PC-9 (cell line): Measurements from ENCODE around the gene UBXN2A. TPM values are rescaled to one million over a fixed set of nuclear protein-coding genes. Genes with fewer than 3 reads are reported as not detected.

Source experiments
- BruUV-seq: library from RNA; stranded (reverse); fragments of 400-500 nt; replicated peaks from 2 replicates; lab custom pipeline; 2021; lab: Mats Ljungman, UMichigan
- CTCF ChIA-PET: fragments of 300-600 bp; sonication (Branson Sonifier 250); formaldehyde crosslinking; loops from one replicate; lab custom pipeline; 2022; ENCODE audit warnings: antibody characterized with exemption; lab: Charles Lee
- POLR2A ChIA-PET: fragments of 300-600 bp; sonication (Branson Sonifier 250); formaldehyde crosslinking; loops from one replicate; lab custom pipeline; 2022; ENCODE audit warnings: antibody characterized with exemption; ENCODE audit not compliant: unreplicated experiment; lab: Charles Lee
- DNase-seq, 2 experiments: peaks; one replicate each; pipeline versions ENCODE4 v3.0.0 to v3.0.0-alpha.2; 2015 to 2022; ENCODE audit warnings: mixed read lengths in 1 of 2
- H2AFZ ChIP-seq: fragments of 200-600 bp; sonication (generic); 2 replicates; pipeline ENCODE4 v1.8.1; 2017; ENCODE audit warnings: antibody characterized with exemption
- H3F3A ChIP-seq: fragments of 200-600 bp; sonication (generic); 2 replicates; pipeline ENCODE4 v1.8.1; 2017; ENCODE audit warnings: antibody characterized with exemption, mild to moderate bottlenecking, low read depth; ENCODE audit not compliant: insufficient read depth
- H3K27ac ChIP-seq: fragments of 200-600 bp; sonication (generic); 2 replicates; pipeline ENCODE4 v1.6.1; 2016; ENCODE audit warnings: mixed run types
- H3K27me3 ChIP-seq: fragments of 200-600 bp; sonication (generic); 2 replicates; pipeline ENCODE4 v1.6.1; 2016; ENCODE audit warnings: low read depth, mixed run types; ENCODE audit not compliant: insufficient read depth
- H3K36me3 ChIP-seq: fragments of 200-600 bp; sonication (generic); 2 replicates; pipeline ENCODE4 v1.6.1; 2016; ENCODE audit warnings: low read depth, mixed run types
- H3K4me1 ChIP-seq: fragments of 200-600 bp; sonication (generic); replicated peaks from 2 replicates; pipeline ENCODE4 v1.6.1; 2016; ENCODE audit warnings: mixed run types; ENCODE audit not compliant: insufficient read depth
- H3K4me2 ChIP-seq: fragments of 200-600 bp; sonication (generic); 2 replicates; pipeline ENCODE4 v1.6.1; 2017; ENCODE audit warnings: mixed run types
- H3K4me3 ChIP-seq: fragments of 200-600 bp; sonication (generic); 2 replicates; pipeline ENCODE4 v1.6.1; 2016; ENCODE audit warnings: mixed run types
- H3K79me2 ChIP-seq: fragments of 200-600 bp; sonication (generic); 2 replicates; pipeline ENCODE4 v1.6.1; 2017; ENCODE audit warnings: low read depth, mixed run types
- H3K9me2 ChIP-seq: fragments of 200-600 bp; sonication (generic); 2 replicates; pipeline ENCODE4 v1.8.1; 2017; ENCODE audit warnings: mild to moderate bottlenecking; ENCODE audit not compliant: insufficient read depth
- H3K9me3 ChIP-seq: fragments of 200-600 bp; sonication (generic); 2 replicates; pipeline ENCODE4 v1.8.1; 2016; ENCODE audit warnings: low read depth; ENCODE audit not compliant: insufficient read depth
- H4K20me1 ChIP-seq: fragments of 200-600 bp; sonication (generic); 2 replicates; pipeline ENCODE4 v1.8.1; 2017; ENCODE audit not compliant: insufficient read depth
- CTCF ChIP-seq: fragments of 200-600 bp; sonication (generic); conservative IDR thresholded peaks from 2 replicates; pipeline ENCODE4 v1.6.1; 2017; ENCODE audit warnings: mixed run types, antibody characterized with exemption, mild to moderate bottlenecking, moderate library complexity
- EZH2 ChIP-seq: fragments of 200-600 bp; sonication (generic); IDR thresholded peaks from 2 replicates; pipeline ENCODE4 v1.8.0; 2017; ENCODE audit warnings: antibody characterized with exemption, low read depth
- intact Hi-C: fragments of 100-400 bp; cut with micrococcal nuclease; formaldehyde crosslinking; loops from one replicate; pipeline ENCODE4 v1.10.0; 2022; ENCODE audit not compliant: unreplicated experiment
- total RNA-seq: library from RNA; stranded (reverse); gene quantifications from 2 replicates; pipeline ENCODE4 v1.2.3, GENCODE V29; 2021

UBXN2A gene
- total RNA-seq, 1 experiment from 2014 or later: 16.9 TPM

GRCh38 chr2:24052951-24053350, 112.7 kb downstream of the UBXN2A start:
- Histone ChIP-seq H3K79me2 (no peaks in the 10 kb centered on the region), H3K27me3 (peaks cover 10% of the 10 kb centered on the region; the same call in 1 of the 2 replicates), H3K4me2 (no peak overlapping the region), H3K4me3 (no peak overlapping the region), H3K9me3 (no peaks in the 10 kb centered on the region), H3K27ac (no peak overlapping the region), H3K9me2 (no peaks in the 10 kb centered on the region), H3F3A (peaks cover 17% of the 10 kb centered on the region; the same call in 1 of the 2 replicates), H3K36me3 (no peaks in the 10 kb centered on the region), H4K20me1 (no peaks in the 10 kb centered on the region), H2AFZ (no peak overlapping the region), H3K4me1 (0 out of 2 replicates have a peak, but pooled peaks cover 4% of the 10 kb centered on the region)
- BruUV-seq: no TSS peak
- POLR2A ChIA-PET: no interaction called here
- no peak for DNase-seq
- CTCF ChIA-PET: no interaction called here
- TF ChIP-seq EZH2: no peak
- no peak for TF ChIP-seq CTCF
- intact Hi-C loops: no loop called here

Other genes with a start within 250 kb of the UBXN2A start
- 12.6 and 12.8 TPM in 2 replicates for gene ATAD2B, start 13.3 kb upstream of the UBXN2A start, total RNA-seq
- 0.78 and 1.1 TPM in 2 replicates for gene MFSD2B, start 69.6 kb downstream of the UBXN2A start, total RNA-seq
- 7.9 and 13.5 TPM in 2 replicates for gene WDCP, start 106.9 kb downstream of the UBXN2A start, total RNA-seq
- gene FKBP1B, start 109.3 kb downstream of the UBXN2A start, total RNA-seq: 4.5 and 4.6 TPM in 2 replicates
- gene SF3B6, start 135.9 kb downstream of the UBXN2A start, total RNA-seq: 106 and 123 TPM in 2 replicates
- gene TP53I3, start 144.4 kb downstream of the UBXN2A start, total RNA-seq: 21.4 and 22.9 TPM in 2 replicates
- gene PFN4, start 182.9 kb downstream of the UBXN2A start, total RNA-seq: 1.2 and 2.6 TPM in 2 replicates
- 16.8 and 20.7 TPM in 2 replicates for gene FAM228B, start 183.0 kb downstream of the UBXN2A start, total RNA-seq
- not detected in 2 replicates for gene FAM228A, start 234.6 kb downstream of the UBXN2A start, total RNA-seq